Measurements from ENCODE around the gene CAB39.
A peak's percentile ranks its signal among the peaks of the same experiment; 100 is the strongest.

The CAB39 gene

GRCh38 chr2:230757476-230757875 is 44.8 kb downstream of the CAB39 start:
- Histone ChIP-seq H3K56ac (ENCODE audit: low read length) (no peak overlapping the region), H4K8ac (ENCODE audit: low read depth, low read length) (no peak overlapping the region), H3K9ac (ENCODE audit: low read length) (no peak overlapping the region), H3K18ac (ENCODE audit: low read length) (no peak overlapping the region), H3K79me1 (ENCODE audit: low read length) (peaks cover 8% of the 10 kb centered on the region), H2BK15ac (replicated peaks; ENCODE audit: low read depth) (no peak overlapping the region), H4K5ac (ENCODE audit: low read length) (no peak overlapping the region), H3K79me2 (ENCODE audit: control insufficient read depth, insufficient read depth, low read length) (peaks cover 5% of the 10 kb centered on the region), H3K27me3 (ENCODE audit: insufficient read depth, low read length, poor library complexity) (no peaks in the 10 kb centered on the region), H3K4me2 (ENCODE audit: low read length) (no peak overlapping the region), H2BK5ac (ENCODE audit: low read length) (no peak overlapping the region), H3K4me1 (ENCODE audit: control insufficient read depth, low read depth, low read length) (no peaks in the 10 kb centered on the region), H3K36me3 (ENCODE audit: control insufficient read depth, insufficient read depth, low read length) (no peaks in the 10 kb centered on the region), H2BK120ac (ENCODE audit: low read depth, low read length) (no peak overlapping the region), H2AK5ac (ENCODE audit: low read length) (no peak overlapping the region), H3K27ac (ENCODE audit: low read depth, low read length) (no peak overlapping the region), H3K4ac (ENCODE audit: low read depth, low read length) (no peak overlapping the region), H3K23ac (ENCODE audit: low read length) (no peak overlapping the region), H3K4me3 (ENCODE audit: low read length) (no peak overlapping the region)
- no CpG with 5 or more reads among the region's 2 CpGs for WGBS (ENCODE audit: extremely low coverage, insufficient coverage, low lambda C conversion rate)
- no peak for DNase-seq

DNA sequence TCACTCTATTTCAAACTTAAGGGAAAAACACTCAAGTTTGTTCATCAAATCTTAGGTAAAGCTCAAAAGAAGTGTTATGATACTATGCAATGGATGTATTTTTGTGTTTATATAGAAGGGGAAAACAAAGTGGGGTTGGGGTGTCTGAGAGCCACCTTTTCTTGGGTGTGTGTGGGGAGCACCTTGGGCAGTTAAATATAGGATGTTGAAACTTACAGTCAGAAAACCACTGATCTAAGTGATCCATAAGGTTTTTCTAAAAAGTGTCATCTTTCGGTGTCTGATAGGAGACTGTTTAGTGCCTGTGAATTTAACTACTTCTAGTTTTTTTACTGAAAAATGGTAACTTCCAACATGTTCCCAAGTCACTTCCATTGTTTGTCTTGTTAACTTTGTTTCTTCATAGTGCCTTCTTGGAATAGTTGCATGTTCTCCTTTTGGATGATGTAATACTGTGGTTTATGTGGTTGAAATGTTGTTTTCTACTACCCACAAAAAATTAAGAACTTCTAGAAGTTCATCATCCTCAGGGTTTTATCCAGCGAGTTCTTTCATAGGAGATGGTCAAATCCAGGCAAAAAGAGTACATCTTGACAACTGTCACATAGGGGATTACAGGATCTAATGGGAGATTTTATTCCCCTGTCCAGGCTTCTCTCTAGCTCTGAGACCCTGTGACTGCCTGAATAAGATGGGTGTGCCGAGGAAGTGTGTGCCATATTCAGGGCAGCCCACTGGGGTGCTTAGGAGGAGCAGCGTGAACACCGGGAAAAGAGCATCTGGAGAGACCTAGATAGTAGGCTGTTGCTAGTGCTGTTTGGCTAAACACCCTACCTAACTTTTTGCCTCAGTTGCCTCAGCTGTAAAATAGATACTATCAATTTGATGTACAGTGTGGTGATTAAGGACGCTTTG is 46.2 kb downstream of the CAB39 start:
- H2BK15ac ChIP-seq (replicated peaks; ENCODE audit: low read depth): no peak overlapping the region
- no peak overlapping the region for H2BK120ac ChIP-seq (ENCODE audit: low read depth, low read length)
- H3K27me3 ChIP-seq (ENCODE audit: insufficient read depth, low read length, poor library complexity): no peaks in the 10 kb centered on the region
- no peak overlapping the region for H3K4me3 ChIP-seq (ENCODE audit: low read length)
- DNase-seq: no peak
- no peak overlapping the region for H3K9ac ChIP-seq (ENCODE audit: low read length)
- H4K5ac ChIP-seq (ENCODE audit: low read length): no peak overlapping the region
- peaks cover 8% of the 10 kb centered on the region for H3K79me1 ChIP-seq (ENCODE audit: low read length)
- no peak overlapping the region for H2AK5ac ChIP-seq (ENCODE audit: low read length)
- H3K79me2 ChIP-seq (ENCODE audit: control insufficient read depth, insufficient read depth, low read length): peaks cover 5% of the 10 kb centered on the region
- H3K56ac ChIP-seq (ENCODE audit: low read length): peak overlapping the region; percentile 25
- H3K4me2 ChIP-seq (ENCODE audit: low read length): no peak overlapping the region
- no CpG with 5 or more reads among the region's 6 CpGs for WGBS (ENCODE audit: extremely low coverage, insufficient coverage, low lambda C conversion rate)
- H4K8ac ChIP-seq (ENCODE audit: low read depth, low read length): no peak overlapping the region
- H3K4ac ChIP-seq (ENCODE audit: low read depth, low read length): no peak overlapping the region
- H3K27ac ChIP-seq (ENCODE audit: low read depth, low read length): no peak overlapping the region
- no peaks in the 10 kb centered on the region for H3K36me3 ChIP-seq (ENCODE audit: control insufficient read depth, insufficient read depth, low read length)
- H3K4me1 ChIP-seq (ENCODE audit: control insufficient read depth, low read depth, low read length): no peaks in the 10 kb centered on the region
- H3K18ac ChIP-seq (ENCODE audit: low read length): no peak overlapping the region
- no peak overlapping the region for H3K23ac ChIP-seq (ENCODE audit: low read length)
- no peak overlapping the region for H2BK5ac ChIP-seq (ENCODE audit: low read length)

DNA sequence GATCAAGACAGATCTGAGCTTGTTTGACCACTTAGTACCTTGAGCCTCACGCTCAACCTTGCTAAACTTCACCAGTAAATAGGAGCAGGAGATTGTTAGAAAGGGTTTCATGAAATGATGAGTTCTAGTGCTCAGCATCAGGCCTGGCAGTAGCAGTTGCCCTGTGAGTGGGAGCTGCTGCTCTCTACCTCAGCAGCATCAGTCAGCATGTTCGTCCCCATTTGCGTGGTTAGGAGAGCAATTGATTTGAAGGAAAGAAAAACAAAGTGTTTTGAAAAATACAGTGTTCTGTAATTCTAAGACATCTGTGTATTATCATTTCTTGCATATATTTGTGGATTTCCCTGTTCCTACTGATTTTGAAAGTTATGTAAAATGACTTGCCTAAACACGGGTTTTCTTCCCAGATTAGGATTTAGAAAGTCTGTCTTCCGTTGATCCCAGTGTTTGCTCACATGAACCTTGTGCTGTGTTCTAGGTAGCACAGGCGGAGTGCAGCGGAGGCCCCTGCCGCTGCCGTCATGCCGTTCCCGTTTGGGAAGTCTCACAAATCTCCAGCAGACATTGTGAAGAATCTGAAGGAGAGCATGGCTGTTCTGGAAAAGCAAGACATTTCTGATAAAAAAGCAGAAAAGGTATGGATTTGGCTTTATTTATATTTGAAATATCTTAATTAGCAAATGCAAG is 47.0 kb downstream of the CAB39 start:
- WGBS (ENCODE audit: extremely low coverage, insufficient coverage, low lambda C conversion rate): no CpG with 5 or more reads among the region's 11 CpGs
- Histone ChIP-seq H4K8ac (ENCODE audit: low read depth, low read length) (no peak overlapping the region), H3K4me1 (ENCODE audit: control insufficient read depth, low read depth, low read length) (no peaks in the 10 kb centered on the region), H3K4me2 (ENCODE audit: low read length) (no peak overlapping the region), H2BK120ac (ENCODE audit: low read depth, low read length) (no peak overlapping the region), H3K4ac (ENCODE audit: low read depth, low read length) (no peak overlapping the region), H3K56ac (ENCODE audit: low read length) (peak overlapping the region; percentile 25), H3K23ac (ENCODE audit: low read length) (no peak overlapping the region), H3K4me3 (ENCODE audit: low read length) (no peak overlapping the region), H3K36me3 (ENCODE audit: control insufficient read depth, insufficient read depth, low read length) (no peaks in the 10 kb centered on the region), H3K79me2 (ENCODE audit: control insufficient read depth, insufficient read depth, low read length) (peaks cover 5% of the 10 kb centered on the region), H3K9ac (ENCODE audit: low read length) (no peak overlapping the region), H3K27ac (ENCODE audit: low read depth, low read length) (no peak overlapping the region), H2BK15ac (replicated peaks; ENCODE audit: low read depth) (no peak overlapping the region), H2AK5ac (ENCODE audit: low read length) (no peak overlapping the region), H3K79me1 (ENCODE audit: low read length) (peaks cover 8% of the 10 kb centered on the region), H3K18ac (ENCODE audit: low read length) (no peak overlapping the region), H4K5ac (ENCODE audit: low read length) (no peak overlapping the region), H3K27me3 (ENCODE audit: insufficient read depth, low read length, poor library complexity) (no peaks in the 10 kb centered on the region), H2BK5ac (ENCODE audit: low read length) (no peak overlapping the region)
- no peak for DNase-seq

GRCh38 chr2:230761704-230762103 is 49.1 kb downstream of the CAB39 start:
- Histone ChIP-seq H3K36me3 (ENCODE audit: control insufficient read depth, insufficient read depth, low read length) (no peaks in the 10 kb centered on the region), H2BK15ac (replicated peaks; ENCODE audit: low read depth) (no peak overlapping the region), H3K18ac (ENCODE audit: low read length) (no peak overlapping the region), H2BK120ac (ENCODE audit: low read depth, low read length) (no peak overlapping the region), H2BK5ac (ENCODE audit: low read length) (no peak overlapping the region), H3K4me1 (ENCODE audit: control insufficient read depth, low read depth, low read length) (peaks cover 8% of the 10 kb centered on the region), H4K8ac (ENCODE audit: low read depth, low read length) (no peak overlapping the region), H3K4ac (ENCODE audit: low read depth, low read length) (no peak overlapping the region), H3K27me3 (ENCODE audit: insufficient read depth, low read length, poor library complexity) (no peaks in the 10 kb centered on the region), H3K23ac (ENCODE audit: low read length) (no peak overlapping the region), H3K79me1 (ENCODE audit: low read length) (peaks cover 9% of the 10 kb centered on the region), H3K9ac (ENCODE audit: low read length) (no peak overlapping the region), H3K4me2 (ENCODE audit: low read length) (no peak overlapping the region), H4K5ac (ENCODE audit: low read length) (no peak overlapping the region), H2AK5ac (ENCODE audit: low read length) (no peak overlapping the region), H3K56ac (ENCODE audit: low read length) (no peak overlapping the region), H3K27ac (ENCODE audit: low read depth, low read length) (no peak overlapping the region), H3K4me3 (ENCODE audit: low read length) (no peak overlapping the region), H3K79me2 (ENCODE audit: control insufficient read depth, insufficient read depth, low read length) (peaks cover 3% of the 10 kb centered on the region)
- no CpG with 5 or more reads among the region's 8 CpGs for WGBS (ENCODE audit: extremely low coverage, insufficient coverage, low lambda C conversion rate)
- no peak for DNase-seq

DNA sequence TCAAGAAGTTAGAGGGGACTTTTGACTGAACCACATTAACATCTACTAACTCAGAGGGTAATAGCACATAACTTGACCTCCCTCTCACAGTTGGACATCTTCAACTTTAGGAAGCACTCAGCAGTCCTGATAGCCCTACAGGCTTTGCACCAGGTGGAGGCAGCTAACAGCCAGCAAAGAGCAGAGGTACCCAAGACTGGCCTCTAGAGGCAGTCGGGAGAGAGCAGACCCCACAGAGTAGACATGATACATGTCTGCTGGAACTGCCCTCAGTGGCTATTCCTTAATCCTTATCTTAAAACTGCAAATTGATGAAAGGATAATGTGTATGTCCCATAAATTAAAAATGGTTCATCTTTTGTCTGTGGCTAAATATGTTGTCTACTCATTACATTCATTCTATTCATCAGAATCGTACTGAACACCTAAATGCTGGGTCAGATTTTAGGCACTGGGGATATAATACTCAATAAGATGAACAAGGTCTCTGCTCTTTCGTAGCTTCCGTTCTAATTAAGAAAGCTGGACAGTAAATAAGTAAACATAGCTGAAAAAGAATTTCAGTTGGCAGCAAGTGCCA is 49.8 kb downstream of the CAB39 start:
- Histone ChIP-seq H3K27ac (ENCODE audit: low read depth, low read length) (no peak overlapping the region), H3K79me2 (ENCODE audit: control insufficient read depth, insufficient read depth, low read length) (peaks cover 3% of the 10 kb centered on the region), H2AK5ac (ENCODE audit: low read length) (no peak overlapping the region), H3K56ac (ENCODE audit: low read length) (no peak overlapping the region), H2BK15ac (replicated peaks; ENCODE audit: low read depth) (no peak overlapping the region), H3K18ac (ENCODE audit: low read length) (no peak overlapping the region), H4K8ac (ENCODE audit: low read depth, low read length) (no peak overlapping the region), H3K4ac (ENCODE audit: low read depth, low read length) (no peak overlapping the region), H3K9ac (ENCODE audit: low read length) (no peak overlapping the region), H3K4me2 (ENCODE audit: low read length) (no peak overlapping the region), H3K4me1 (ENCODE audit: control insufficient read depth, low read depth, low read length) (peaks cover 8% of the 10 kb centered on the region), H3K4me3 (ENCODE audit: low read length) (no peak overlapping the region), H4K5ac (ENCODE audit: low read length) (no peak overlapping the region), H3K27me3 (ENCODE audit: insufficient read depth, low read length, poor library complexity) (no peaks in the 10 kb centered on the region), H3K79me1 (ENCODE audit: low read length) (peaks cover 8% of the 10 kb centered on the region), H2BK120ac (ENCODE audit: low read depth, low read length) (no peak overlapping the region), H3K23ac (ENCODE audit: low read length) (no peak overlapping the region), H2BK5ac (ENCODE audit: low read length) (no peak overlapping the region), H3K36me3 (ENCODE audit: control insufficient read depth, insufficient read depth, low read length) (no peaks in the 10 kb centered on the region)
- DNase-seq: peak; percentile 89
- no CpG with 5 or more reads among the region's 4 CpGs for WGBS (ENCODE audit: extremely low coverage, insufficient coverage, low lambda C conversion rate)
